K562 (cell line): ENCODE results near the gene RIMOC1. TPM values are rescaled to one million over a fixed set of nuclear protein-coding genes. Genes with fewer than 3 reads are reported as not detected.
A peak's percentile ranks its signal among the peaks of the same experiment; 100 is the strongest.

Experiments used
- ARID1B ChIP-seq: fragments of 450-650 bp; IDR thresholded peaks from 2 replicates; pipeline ENCODE4 v1.6.1; 2016; ENCODE audit warnings: antibody characterized with exemption, mild to moderate bottlenecking, inconsistent platforms
- ATF6 ChIP-seq: sonication (generic); formaldehyde crosslinking; IDR thresholded peaks from 2 replicates; pipeline ENCODE4 v1.4.0; 2020; ENCODE audit warnings: mild to moderate bottlenecking, missing genetic modification reagents
- BCOR ChIP-seq: fragments of 450-650 bp; IDR thresholded peaks from 2 replicates; pipeline ENCODE4 v1.6.1; 2016
- CREBBP ChIP-seq: IDR thresholded peaks from one replicate; pipeline ENCODE4 v1.6.1; 2012; ENCODE audit warnings: low read depth, mild to moderate bottlenecking, control low read depth, inconsistent platforms, low read length
- EZH2 ChIP-seq: IDR thresholded peaks from 2 replicates; pipeline ENCODE4 v1.6.1; 2012; ENCODE audit warnings: low read depth, mild to moderate bottlenecking, inconsistent platforms, low read length, borderline replicate concordance
- GABPB1 ChIP-seq: sonication (generic); formaldehyde crosslinking; IDR thresholded peaks from 2 replicates; pipeline ENCODE4 v1.8.0; 2022; ENCODE audit warnings: mild to moderate bottlenecking, missing genetic modification reagents
- HCFC1 ChIP-seq: IDR thresholded peaks from 2 replicates; pipeline ENCODE4 v1.6.1; 2012; ENCODE audit warnings: low read depth, low read length, improper control_type of control experiment
- ILF3 ChIP-seq: fragments of 450-650 bp; IDR thresholded peaks from 2 replicates; pipeline ENCODE4 v1.6.1; 2018; ENCODE audit warnings: antibody characterized with exemption, mild to moderate bottlenecking, moderate library complexity, borderline replicate concordance
- MAFG ChIP-seq: fragments of 450-650 bp; conservative IDR thresholded peaks from 2 replicates; pipeline ENCODE4 v1.6.1; 2016; ENCODE audit warnings: missing genetic modification characterization, missing compliant biosample characterization
- MCM7 ChIP-seq, 2 experiments: fragments of 450-650 bp; IDR thresholded peaks; 2 replicates each; pipeline ENCODE4 v1.6.1; 2016 to 2018
- MYBL2 ChIP-seq, 2 experiments: fragments of 450-650 bp in 1 of 2; sonication (generic) in 1 of 2; formaldehyde crosslinking in 1 of 2; IDR thresholded peaks; 2 replicates each; pipeline versions ENCODE4 v1.6.1 to v1.8.1; 2017 to 2022; ENCODE audit warnings: borderline replicate concordance in 1 of 2, inconsistent platforms in 1 of 2, low read depth in 1 of 2, mild to moderate bottlenecking in 1 of 2, missing genetic modification reagents in 1 of 2, moderate library complexity in 1 of 2
- NFRKB ChIP-seq: fragments of 450-650 bp; IDR thresholded peaks from 2 replicates; pipeline ENCODE4 v1.6.1; 2016; ENCODE audit warnings: low read depth
- SRSF9 ChIP-seq: fragments of 200-400 bp; formaldehyde crosslinking; IDR thresholded peaks from 2 replicates; pipeline ENCODE4 v1.6.1; 2017; ENCODE audit warnings: low read depth, low read length, borderline replicate concordance
- STAT5B ChIP-seq: fragments of 250-450 bp; sonication (Bioruptor Pico); IDR thresholded peaks from 2 replicates; pipeline ENCODE4 v1.8.0; 2021; ENCODE audit warnings: mild to moderate bottlenecking, inconsistent platforms
- TOE1 ChIP-seq, 2 experiments: fragments of 450-650 bp in 1 of 2; sonication (generic) in 1 of 2; formaldehyde crosslinking in 1 of 2; IDR thresholded peaks; 2 replicates each; pipeline versions ENCODE4 v1.7.1 to v1.8.0; 2016 to 2022; ENCODE audit warnings: borderline replicate concordance in 2 of 2, mild to moderate bottlenecking in 2 of 2, antibody characterized with exemption in 1 of 2, inconsistent platforms in 1 of 2, low read depth in 1 of 2, missing genetic modification reagents in 1 of 2, moderate library complexity in 1 of 2
- ZNF24 ChIP-seq: fragments of 450-650 bp; IDR thresholded peaks from 2 replicates; pipeline ENCODE4 v1.6.1; 2016
- ZNF274 ChIP-seq: IDR thresholded peaks from 2 replicates; pipeline ENCODE4 v1.6.1; 2011; ENCODE audit warnings: low read depth, mild to moderate bottlenecking, low read length, moderate library complexity, borderline replicate concordance
- ZNF57 ChIP-seq: fragments of 450-650 bp; formaldehyde crosslinking; IDR thresholded peaks from 2 replicates; pipeline ENCODE4 v1.4.0; 2020; ENCODE audit warnings: mild to moderate bottlenecking, moderate library complexity
- polyA plus RNA-seq, 8 experiments: library from polyadenylated mRNA; depleted of rRNA in 4 of 8; stranded (reverse) in 5 of 8; unstranded in 3 of 8; fragments of >200 nt; fragmentation: Nextera tagmentation in 2 of 8; fragmentation: Illumina TruSeq in 1 of 8; extraction: Ambion mirVana in 2 of 8; extraction: Trizol in 1 of 8; gene quantifications; 2 replicates each; pipeline versions ENCODE4 v1.2.1 to v1.2.3, GENCODE V29; 2011 to 2014; ENCODE audit warnings: inconsistent platforms in 1 of 8, missing spikeins in 1 of 8
- total RNA-seq, 7 experiments: library from RNA; depleted of rRNA in 6 of 7; stranded (reverse); fragments of >200 nt in 6 of 7; fragmentation: Illumina TruSeq in 2 of 7; extraction: Trizol in 2 of 7; gene quantifications; 2 replicates each; pipeline versions ENCODE4 v1.2.1 to v1.2.3, GENCODE V29; 2011 to 2021; ENCODE audit warnings: low replicate concordance in 1 of 7
- TF ChIP-seq, protein P1 (sequence below): IDR thresholded peaks from 2 replicates; pipeline ENCODE4 v1.6.1; 2011; ENCODE audit not compliant: insufficient read length; ENCODE audit errors: extremely low read depth
- TF ChIP-seq, protein P2 (sequence below): sonication (generic); formaldehyde crosslinking; IDR thresholded peaks from 2 replicates; pipeline ENCODE4 v1.8.0; 2023; ENCODE audit warnings: mild to moderate bottlenecking, missing genetic modification reagents
- TF ChIP-seq, protein P3 (sequence below), 2 experiments: IDR thresholded peaks; 2 replicates each; pipeline ENCODE4 v1.6.1; 2012; ENCODE audit warnings: improper control_type of control experiment in 2 of 2, low read depth in 2 of 2, low read length in 2 of 2, borderline replicate concordance in 1 of 2
- TF ChIP-seq, protein P4 (sequence below): fragments of 450-650 bp; formaldehyde crosslinking; conservative IDR thresholded peaks from 2 replicates; pipeline ENCODE4 v1.4.0; 2022; ENCODE audit warnings: mild to moderate bottlenecking, missing genetic modification characterization

The RIMOC1 gene
- total and polyA plus RNA-seq, 9 of the 15 experiments (the other 6 are each of a cell fraction or from before 2014, with no cell fraction given) = 11.6 to 63.1 (median 30.8) TPM

DNA sequence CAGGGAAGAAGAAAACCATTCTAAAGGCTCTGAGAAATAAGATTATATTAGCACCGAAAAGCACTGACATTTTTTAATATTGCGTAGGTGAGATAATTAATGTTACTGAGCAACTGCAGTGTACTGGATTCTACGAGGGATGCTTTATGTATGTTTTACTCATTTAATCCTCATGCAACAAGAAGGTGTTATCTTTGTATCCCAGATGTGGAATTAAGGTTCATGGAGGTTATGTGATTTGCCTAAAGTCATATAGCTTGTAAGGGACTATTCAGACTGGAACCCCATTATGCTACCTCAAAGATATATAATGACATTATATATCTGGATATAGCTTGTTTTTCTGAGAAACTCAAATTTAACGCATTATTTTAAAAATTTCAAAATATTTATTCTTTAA lies 23.5 kb downstream of the RIMOC1 start (continued):
- TF ChIP-seq TOE1 (IDR thresholded peaks at IDR 0.05; ENCODE audit: borderline replicate concordance) (no peak), TOE1 (CRISPR knock-in tag; IDR thresholded peaks at IDR 0.05; ENCODE audit: borderline replicate concordance, low read depth) (no peak), ZNF57 (CRISPR knock-in tag) (no peak), ILF3 (no peak), ZNF274 (no peak), ZNF24 (no peak), BCOR (no peak), SRSF9 (no peak), HCFC1 (no peak), GABPB1 (CRISPR knock-in tag) (no peak), MCM7 (IDR thresholded peaks at IDR 0.05) (no peak), EZH2 (no peak), STAT5B (CRISPR knock-in tag) (no peak), MAFG (tag) (no peak), NFRKB (no peak), ATF6 (CRISPR knock-in tag) (no peak), MYBL2 (IDR thresholded peaks at IDR 0.05; ENCODE audit: low read depth) (no peak), MYBL2 (CRISPR knock-in tag; IDR thresholded peaks at IDR 0.05; ENCODE audit: borderline replicate concordance) (no peak), CREBBP (no peak), ARID1B (peak; percentile 69)
- TF ChIP-seq, protein P1, sequence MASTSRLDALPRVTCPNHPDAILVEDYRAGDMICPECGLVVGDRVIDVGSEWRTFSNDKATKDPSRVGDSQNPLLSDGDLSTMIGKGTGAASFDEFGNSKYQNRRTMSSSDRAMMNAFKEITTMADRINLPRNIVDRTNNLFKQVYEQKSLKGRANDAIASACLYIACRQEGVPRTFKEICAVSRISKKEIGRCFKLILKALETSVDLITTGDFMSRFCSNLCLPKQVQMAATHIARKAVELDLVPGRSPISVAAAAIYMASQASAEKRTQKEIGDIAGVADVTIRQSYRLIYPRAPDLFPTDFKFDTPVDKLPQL = no peak
- TF ChIP-seq, protein P2, sequence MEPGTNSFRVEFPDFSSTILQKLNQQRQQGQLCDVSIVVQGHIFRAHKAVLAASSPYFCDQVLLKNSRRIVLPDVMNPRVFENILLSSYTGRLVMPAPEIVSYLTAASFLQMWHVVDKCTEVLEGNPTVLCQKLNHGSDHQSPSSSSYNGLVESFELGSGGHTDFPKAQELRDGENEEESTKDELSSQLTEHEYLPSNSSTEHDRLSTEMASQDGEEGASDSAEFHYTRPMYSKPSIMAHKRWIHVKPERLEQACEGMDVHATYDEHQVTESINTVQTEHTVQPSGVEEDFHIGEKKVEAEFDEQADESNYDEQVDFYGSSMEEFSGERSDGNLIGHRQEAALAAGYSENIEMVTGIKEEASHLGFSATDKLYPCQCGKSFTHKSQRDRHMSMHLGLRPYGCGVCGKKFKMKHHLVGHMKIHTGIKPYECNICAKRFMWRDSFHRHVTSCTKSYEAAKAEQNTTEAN (CRISPR knock-in tag) = no peak
- TF ChIP-seq, protein P3, sequence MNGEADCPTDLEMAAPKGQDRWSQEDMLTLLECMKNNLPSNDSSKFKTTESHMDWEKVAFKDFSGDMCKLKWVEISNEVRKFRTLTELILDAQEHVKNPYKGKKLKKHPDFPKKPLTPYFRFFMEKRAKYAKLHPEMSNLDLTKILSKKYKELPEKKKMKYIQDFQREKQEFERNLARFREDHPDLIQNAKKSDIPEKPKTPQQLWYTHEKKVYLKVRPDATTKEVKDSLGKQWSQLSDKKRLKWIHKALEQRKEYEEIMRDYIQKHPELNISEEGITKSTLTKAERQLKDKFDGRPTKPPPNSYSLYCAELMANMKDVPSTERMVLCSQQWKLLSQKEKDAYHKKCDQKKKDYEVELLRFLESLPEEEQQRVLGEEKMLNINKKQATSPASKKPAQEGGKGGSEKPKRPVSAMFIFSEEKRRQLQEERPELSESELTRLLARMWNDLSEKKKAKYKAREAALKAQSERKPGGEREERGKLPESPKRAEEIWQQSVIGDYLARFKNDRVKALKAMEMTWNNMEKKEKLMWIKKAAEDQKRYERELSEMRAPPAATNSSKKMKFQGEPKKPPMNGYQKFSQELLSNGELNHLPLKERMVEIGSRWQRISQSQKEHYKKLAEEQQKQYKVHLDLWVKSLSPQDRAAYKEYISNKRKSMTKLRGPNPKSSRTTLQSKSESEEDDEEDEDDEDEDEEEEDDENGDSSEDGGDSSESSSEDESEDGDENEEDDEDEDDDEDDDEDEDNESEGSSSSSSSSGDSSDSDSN (IDR thresholded peaks at IDR 0.05; ENCODE audit: borderline replicate concordance in 1 of 2, low read depth in 2 of 2, low read length in 2 of 2) = no peak
- TF ChIP-seq, protein P4, sequence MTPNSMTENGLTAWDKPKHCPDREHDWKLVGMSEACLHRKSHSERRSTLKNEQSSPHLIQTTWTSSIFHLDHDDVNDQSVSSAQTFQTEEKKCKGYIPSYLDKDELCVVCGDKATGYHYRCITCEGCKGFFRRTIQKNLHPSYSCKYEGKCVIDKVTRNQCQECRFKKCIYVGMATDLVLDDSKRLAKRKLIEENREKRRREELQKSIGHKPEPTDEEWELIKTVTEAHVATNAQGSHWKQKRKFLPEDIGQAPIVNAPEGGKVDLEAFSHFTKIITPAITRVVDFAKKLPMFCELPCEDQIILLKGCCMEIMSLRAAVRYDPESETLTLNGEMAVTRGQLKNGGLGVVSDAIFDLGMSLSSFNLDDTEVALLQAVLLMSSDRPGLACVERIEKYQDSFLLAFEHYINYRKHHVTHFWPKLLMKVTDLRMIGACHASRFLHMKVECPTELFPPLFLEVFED (CRISPR knock-in tag) = no peak
